Loucy (cell line): ENCODE data around the gene USP16.

Experiments
- H2AFZ ChIP-seq: fragments of 200-600 bp; sonication (generic); 2 replicates; pipeline ENCODE4 v1.6.0; 2016; ENCODE audit warnings: antibody characterized with exemption, mild to moderate bottlenecking, low read length, moderate library complexity
- H3F3A ChIP-seq: fragments of 200-600 bp; 2 replicates; pipeline ENCODE4 v1.6.0; 2016; ENCODE audit warnings: antibody characterized with exemption, low read depth, mild to moderate bottlenecking
- H3K27me3 ChIP-seq: fragments of 200-600 bp; sonication (generic); 2 replicates; pipeline ENCODE4 v1.6.1; 2014; ENCODE audit warnings: low read length, mild to moderate bottlenecking; ENCODE audit not compliant: insufficient read depth, poor library complexity, severe bottlenecking
- H3K36me3 ChIP-seq: fragments of 200-600 bp; sonication (generic); 2 replicates; pipeline ENCODE4 v1.6.1; 2016; ENCODE audit warnings: low read length; ENCODE audit not compliant: insufficient read depth
- H3K4me1 ChIP-seq: fragments of 200-600 bp; sonication (generic); 2 replicates; pipeline ENCODE4 v1.5.1; 2014; ENCODE audit warnings: low read length, mild to moderate bottlenecking; ENCODE audit not compliant: insufficient read depth, poor library complexity, severe bottlenecking
- H3K4me2 ChIP-seq: fragments of 200-600 bp; sonication (generic); 2 replicates; pipeline ENCODE4 v1.6.0; 2014; ENCODE audit warnings: antibody characterized with exemption, low read length, low read depth, mild to moderate bottlenecking; ENCODE audit not compliant: poor library complexity, severe bottlenecking
- H3K4me3 ChIP-seq: fragments of 200-600 bp; sonication (generic); 2 replicates; pipeline ENCODE4 v1.5.1; 2014; ENCODE audit warnings: low read length, mild to moderate bottlenecking, mixed read lengths; ENCODE audit not compliant: poor library complexity, severe bottlenecking
- H3K79me2 ChIP-seq: fragments of 200-600 bp; sonication (generic); 2 replicates; pipeline ENCODE4 v1.6.1; 2014; ENCODE audit warnings: low read length; ENCODE audit not compliant: insufficient read depth
- H3K9ac ChIP-seq: fragments of 200-600 bp; sonication (generic); 2 replicates; pipeline ENCODE4 v1.6.0; 2014; ENCODE audit warnings: mild to moderate bottlenecking, low read depth, low read length, moderate library complexity; ENCODE audit not compliant: poor library complexity, severe bottlenecking
- H3K9me2 ChIP-seq: fragments of 200-600 bp; sonication (generic); replicated peaks from 2 replicates; pipeline ENCODE4 v1.6.1; 2016; ENCODE audit warnings: low read depth, low read length, mixed read lengths
- H3K9me3 ChIP-seq: fragments of 200-600 bp; sonication (generic); 2 replicates; pipeline ENCODE4 v1.6.1; 2014; ENCODE audit warnings: mild to moderate bottlenecking, antibody characterized with exemption, low read length, low read depth; ENCODE audit not compliant: insufficient read depth
- H4K20me1 ChIP-seq: fragments of 200-600 bp; sonication (generic); 2 replicates; pipeline ENCODE4 v1.6.0; 2014; ENCODE audit warnings: antibody characterized with exemption, low read length, mild to moderate bottlenecking; ENCODE audit not compliant: insufficient read depth, poor library complexity, severe bottlenecking
- EZH2phosphoT487 ChIP-seq: fragments of 200-600 bp; IDR thresholded peaks from 2 replicates; pipeline ENCODE4 v1.6.1; 2018; ENCODE audit warnings: antibody characterized with exemption, mild to moderate bottlenecking, moderate library complexity, borderline replicate concordance
- TF ChIP-seq, protein P1 (sequence below): fragments of 200-600 bp; sonication (generic); conservative IDR thresholded peaks from 2 replicates; pipeline ENCODE4 v1.5.1; 2014; ENCODE audit warnings: mild to moderate bottlenecking, antibody characterized with exemption, low read length

USP16 gene

DNA sequence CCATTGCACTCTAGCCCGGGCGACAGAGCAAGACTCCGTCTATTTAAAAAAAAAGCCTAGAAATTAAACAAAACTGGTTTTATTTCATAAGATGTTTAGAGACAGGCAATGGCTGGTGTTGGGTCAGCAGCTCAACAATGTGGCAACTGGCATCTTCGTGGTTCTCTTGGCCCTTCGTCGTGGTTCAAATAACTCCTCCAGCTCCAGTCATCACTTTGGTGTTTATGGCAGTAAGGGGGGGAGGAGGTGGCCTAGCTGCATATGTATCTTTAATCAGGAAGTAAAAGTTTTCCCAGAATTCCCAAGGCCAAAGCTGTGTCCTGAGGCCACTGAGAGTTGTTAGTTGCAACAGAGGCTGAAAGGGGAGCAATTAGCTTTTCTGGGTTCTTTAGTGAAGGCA is 18.8 kb upstream of the USP16 start:
- Histone ChIP-seq H3K4me3 (no peak overlapping the region), H2AFZ (no peak overlapping the region), H3F3A (no peaks in the 10 kb centered on the region), H3K27me3 (no peaks in the 10 kb centered on the region), H4K20me1 (no peaks in the 10 kb centered on the region), H3K4me1 (peaks cover 3% of the 10 kb centered on the region), H3K79me2 (peaks cover 6% of the 10 kb centered on the region; the same call in 1 of the 2 replicates), H3K4me2 (no peak overlapping the region), H3K9me2 (no peaks in the 10 kb centered on the region), H3K9ac (no peak overlapping the region), H3K9me3 (no peaks in the 10 kb centered on the region), H3K36me3 (no peaks in the 10 kb centered on the region)
- TF ChIP-seq, protein P1, sequence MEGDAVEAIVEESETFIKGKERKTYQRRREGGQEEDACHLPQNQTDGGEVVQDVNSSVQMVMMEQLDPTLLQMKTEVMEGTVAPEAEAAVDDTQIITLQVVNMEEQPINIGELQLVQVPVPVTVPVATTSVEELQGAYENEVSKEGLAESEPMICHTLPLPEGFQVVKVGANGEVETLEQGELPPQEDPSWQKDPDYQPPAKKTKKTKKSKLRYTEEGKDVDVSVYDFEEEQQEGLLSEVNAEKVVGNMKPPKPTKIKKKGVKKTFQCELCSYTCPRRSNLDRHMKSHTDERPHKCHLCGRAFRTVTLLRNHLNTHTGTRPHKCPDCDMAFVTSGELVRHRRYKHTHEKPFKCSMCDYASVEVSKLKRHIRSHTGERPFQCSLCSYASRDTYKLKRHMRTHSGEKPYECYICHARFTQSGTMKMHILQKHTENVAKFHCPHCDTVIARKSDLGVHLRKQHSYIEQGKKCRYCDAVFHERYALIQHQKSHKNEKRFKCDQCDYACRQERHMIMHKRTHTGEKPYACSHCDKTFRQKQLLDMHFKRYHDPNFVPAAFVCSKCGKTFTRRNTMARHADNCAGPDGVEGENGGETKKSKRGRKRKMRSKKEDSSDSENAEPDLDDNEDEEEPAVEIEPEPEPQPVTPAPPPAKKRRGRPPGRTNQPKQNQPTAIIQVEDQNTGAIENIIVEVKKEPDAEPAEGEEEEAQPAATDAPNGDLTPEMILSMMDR = no peak
- no peak for TF ChIP-seq EZH2phosphoT487

DNA sequence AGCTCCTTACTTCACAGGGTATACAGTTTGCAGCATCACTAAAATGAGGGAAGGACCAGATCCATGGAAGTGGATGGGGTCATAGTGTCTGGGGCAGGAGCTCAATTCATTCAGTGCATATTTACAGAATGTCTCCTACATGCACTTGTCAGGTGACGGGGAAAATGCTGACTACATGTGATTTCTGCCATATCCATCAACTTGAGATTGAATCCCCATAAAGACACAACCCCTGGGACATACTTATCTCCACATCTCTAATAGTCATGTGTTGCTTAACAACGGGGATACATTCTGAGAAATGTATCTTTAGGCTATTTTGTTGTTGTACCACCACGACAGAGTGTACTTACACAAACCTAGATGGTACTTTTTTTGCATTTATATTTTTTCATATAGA is 17.3 kb upstream of the USP16 start:
- H2AFZ ChIP-seq = no peak overlapping the region
- no peak overlapping the region for H3K4me3 ChIP-seq
- H3F3A ChIP-seq = no peaks in the 10 kb centered on the region
- H4K20me1 ChIP-seq = no peaks in the 10 kb centered on the region
- TF ChIP-seq EZH2phosphoT487 = no peak
- TF ChIP-seq, protein P1 = no peak
- H3K36me3 ChIP-seq = no peaks in the 10 kb centered on the region
- H3K79me2 ChIP-seq = peaks cover 6% of the 10 kb centered on the region; the same call in 1 of the 2 replicates
- H3K27me3 ChIP-seq = no peaks in the 10 kb centered on the region
- H3K9ac ChIP-seq = no peak overlapping the region
- H3K9me2 ChIP-seq = no peaks in the 10 kb centered on the region
- no peaks in the 10 kb centered on the region for H3K9me3 ChIP-seq
- no peak overlapping the region for H3K4me2 ChIP-seq
- H3K4me1 ChIP-seq = peaks cover 3% of the 10 kb centered on the region

DNA sequence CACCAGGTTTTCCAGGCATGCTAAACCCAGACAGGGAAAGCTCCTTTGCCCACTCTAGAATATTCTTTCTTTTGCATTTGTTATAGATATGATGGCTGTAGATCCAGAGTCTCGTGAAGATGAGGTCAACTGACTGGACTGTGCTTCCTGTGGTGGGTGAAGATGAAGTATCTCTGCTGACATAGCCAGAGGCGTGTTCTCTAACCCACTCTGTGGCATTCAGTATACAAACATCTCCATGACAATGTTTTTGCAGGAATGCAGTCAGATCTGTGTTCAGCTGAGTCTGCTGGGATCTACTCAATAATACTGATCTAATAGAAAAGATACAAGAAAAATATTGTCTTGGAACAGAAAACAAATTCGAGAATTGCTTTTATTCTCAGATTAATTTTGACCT is 16.7 kb upstream of the USP16 start:
- Histone ChIP-seq H3K4me2 (no peak overlapping the region), H3K27me3 (no peaks in the 10 kb centered on the region), H3K79me2 (peaks cover 2% of the 10 kb centered on the region; the same call in 1 of the 2 replicates), H3K9me3 (no peaks in the 10 kb centered on the region), H3F3A (no peaks in the 10 kb centered on the region), H4K20me1 (no peaks in the 10 kb centered on the region), H3K4me3 (no peak overlapping the region), H3K4me1 (peaks cover 3% of the 10 kb centered on the region), H3K36me3 (no peaks in the 10 kb centered on the region), H3K9ac (no peak overlapping the region), H2AFZ (no peak overlapping the region), H3K9me2 (no peaks in the 10 kb centered on the region)
- TF ChIP-seq, protein P1 = no peak
- no peak for TF ChIP-seq EZH2phosphoT487
